Measurements from ENCODE around the gene SIGLEC8.
"Not testable (repeated sequence)": the region's sequence is repeated elsewhere in the genome, so short reads cannot be mapped to it uniquely, and the experiment has no call there.

SIGLEC8 gene

GRCh38 chr19:51458051-51458645 lies at the start of gene SIGLEC8:
Gene SIGLEC8 (minus strand): TSS chr19:51458454. CDS start chr19:51458387, 67 bp downstream.
- DNase-seq (ENCODE audit: low spot score), result no peak

- DNase-seq (ENCODE audit: low spot score), result no peak
Measured at GRCh38 chr19:51507640-51508058, 49.4 kb upstream of the SIGLEC8 start.

GRCh38 chr19:51507192-51507591 lies 48.9 kb upstream of the SIGLEC8 start:
- DNase-seq (ENCODE audit: low spot score), result peak; percentile 32

- no peak for DNase-seq (ENCODE audit: low spot score)
Measured at GRCh38 chr19:51505904-51506303, 47.6 kb upstream of the SIGLEC8 start.

GRCh38 chr19:51503896-51504295 lies 45.6 kb upstream of the SIGLEC8 start:
- no peak for DNase-seq (ENCODE audit: low spot score)

GRCh38 chr19:51503286-51503817 lies 45.1 kb upstream of the SIGLEC8 start:
- DNase-seq (ENCODE audit: low spot score), result no peak

GRCh38 chr19:51501594-51502263 lies 43.5 kb upstream of the SIGLEC8 start, which contains the start of gene SIGLEC12:
Gene SIGLEC12 (minus strand): TSS chr19:51501800. CDS start chr19:51501733, 67 bp downstream.
- DNase-seq (ENCODE audit: low spot score), result no peak

GRCh38 chr19:51500931-51501330 lies 42.7 kb upstream of the SIGLEC8 start:
- DNase-seq (ENCODE audit: low spot score), result not testable (repeated sequence)

- no peak for DNase-seq (ENCODE audit: low spot score)
Measured at GRCh38 chr19:51497666-51498065, 39.4 kb upstream of the SIGLEC8 start.

- DNase-seq (ENCODE audit: low spot score), result no peak
Measured at GRCh38 chr19:51493776-51494175, 35.5 kb upstream of the SIGLEC8 start.

- no peak for DNase-seq (ENCODE audit: low spot score)
Measured at GRCh38 chr19:51491586-51491985, 33.3 kb upstream of the SIGLEC8 start.

- no peak for DNase-seq (ENCODE audit: low spot score)
Measured at GRCh38 chr19:51490676-51491075, 32.4 kb upstream of the SIGLEC8 start.

GRCh38 chr19:51489113-51489512 lies 30.9 kb upstream of the SIGLEC8 start:
- no peak for DNase-seq (ENCODE audit: low spot score)

- DNase-seq (ENCODE audit: low spot score), result no peak
Measured at GRCh38 chr19:51488491-51488890, 30.2 kb upstream of the SIGLEC8 start.

- no peak for DNase-seq (ENCODE audit: low spot score)
Measured at GRCh38 chr19:51485960-51486660, 27.9 kb upstream of the SIGLEC8 start.

- no peak for DNase-seq (ENCODE audit: low spot score)
Measured at GRCh38 chr19:51480590-51480989, 22.3 kb upstream of the SIGLEC8 start.

- no peak for DNase-seq (ENCODE audit: low spot score)
Measured at GRCh38 chr19:51479531-51480331, 21.5 kb upstream of the SIGLEC8 start.

GRCh38 chr19:51478381-51479234 lies 20.4 kb upstream of the SIGLEC8 start, which contains the start of gene CEACAM18:
Gene CEACAM18 (plus strand): TSS chr19:51478539.
- DNase-seq (ENCODE audit: low spot score), result no peak

GRCh38 chr19:51477344-51477743 lies 19.1 kb upstream of the SIGLEC8 start:
- DNase-seq (ENCODE audit: low spot score), result no peak

GRCh38 chr19:51476164-51476563 lies 17.9 kb upstream of the SIGLEC8 start:
- DNase-seq (ENCODE audit: low spot score), result no peak

All from hematopoietic multipotent progenitor cell treated with erythropoietin and hydrocortisone succinate and interleukin-3 and kit ligand, for 15 days (in vitro differentiated cells).